Suprapubic skin (tissue), 3 donors: ENCODE data around the gene SIL1.

Experiments
- EP300 ChIP-seq: sonication (generic); formaldehyde crosslinking; IDR thresholded peaks from one replicate; pipeline ENCODE4 v1.6.1; 2017; ENCODE audit warnings: antibody characterized with exemption
- POLR2A ChIP-seq, 2 donors: fragments of 450-650 bp; IDR thresholded peaks; one replicate each; pipeline ENCODE4 v1.6.1; 2017; ENCODE audit warnings: antibody characterized with exemption in 2 of 2, mild to moderate bottlenecking in 2 of 2, moderate library complexity in 2 of 2
- TF ChIP-seq, protein P1 (sequence below), 2 donors: fragments of 200-600 bp in 1 of 2; fragments of 450-650 bp in 1 of 2; sonication (generic) in 1 of 2; IDR thresholded peaks; one replicate each; pipeline ENCODE4 v1.5.1; 2016 to 2019; ENCODE audit warnings: antibody characterized with exemption in 2 of 2, mild to moderate bottlenecking in 1 of 2, moderate library complexity in 1 of 2

DNA sequence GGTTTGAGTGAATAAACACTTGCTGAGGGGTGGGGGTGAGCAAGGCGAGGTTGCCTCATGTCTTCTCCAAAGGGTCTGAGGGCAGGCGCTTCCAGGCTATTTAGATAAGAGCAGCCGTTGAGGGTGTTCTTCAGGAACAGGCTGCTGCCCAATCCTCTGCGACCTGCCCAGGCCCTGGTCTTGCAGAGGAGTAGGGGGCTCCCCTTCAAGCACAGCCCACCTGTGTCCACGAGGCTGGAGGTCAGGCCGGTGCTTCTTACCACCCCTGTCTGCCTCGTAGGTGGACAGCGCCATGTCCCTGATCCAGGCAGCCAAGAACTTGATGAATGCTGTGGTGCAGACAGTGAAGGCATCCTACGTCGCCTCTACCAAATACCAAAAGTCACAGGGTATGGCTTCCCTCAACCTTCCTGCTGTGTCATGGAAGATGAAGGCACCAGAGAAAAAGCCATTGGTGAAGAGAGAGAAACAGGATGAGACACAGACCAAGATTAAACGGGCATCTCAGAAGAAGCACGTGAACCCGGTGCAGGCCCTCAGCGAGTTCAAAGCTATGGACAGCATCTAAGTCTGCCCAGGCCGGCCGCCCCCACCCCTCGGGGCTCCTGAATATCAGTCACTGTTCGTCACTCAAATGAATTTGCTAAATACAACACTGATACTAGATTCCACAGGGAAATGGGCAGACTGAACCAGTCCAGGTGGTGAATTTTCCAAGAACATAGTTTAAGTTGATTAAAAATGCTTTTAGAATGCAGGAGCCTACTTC, 264.5 kb downstream of the SIL1 start:
- TF ChIP-seq POLR2A (IDR thresholded peaks at IDR 0.05) (no peak), EP300 (no peak)
- TF ChIP-seq, protein P1, sequence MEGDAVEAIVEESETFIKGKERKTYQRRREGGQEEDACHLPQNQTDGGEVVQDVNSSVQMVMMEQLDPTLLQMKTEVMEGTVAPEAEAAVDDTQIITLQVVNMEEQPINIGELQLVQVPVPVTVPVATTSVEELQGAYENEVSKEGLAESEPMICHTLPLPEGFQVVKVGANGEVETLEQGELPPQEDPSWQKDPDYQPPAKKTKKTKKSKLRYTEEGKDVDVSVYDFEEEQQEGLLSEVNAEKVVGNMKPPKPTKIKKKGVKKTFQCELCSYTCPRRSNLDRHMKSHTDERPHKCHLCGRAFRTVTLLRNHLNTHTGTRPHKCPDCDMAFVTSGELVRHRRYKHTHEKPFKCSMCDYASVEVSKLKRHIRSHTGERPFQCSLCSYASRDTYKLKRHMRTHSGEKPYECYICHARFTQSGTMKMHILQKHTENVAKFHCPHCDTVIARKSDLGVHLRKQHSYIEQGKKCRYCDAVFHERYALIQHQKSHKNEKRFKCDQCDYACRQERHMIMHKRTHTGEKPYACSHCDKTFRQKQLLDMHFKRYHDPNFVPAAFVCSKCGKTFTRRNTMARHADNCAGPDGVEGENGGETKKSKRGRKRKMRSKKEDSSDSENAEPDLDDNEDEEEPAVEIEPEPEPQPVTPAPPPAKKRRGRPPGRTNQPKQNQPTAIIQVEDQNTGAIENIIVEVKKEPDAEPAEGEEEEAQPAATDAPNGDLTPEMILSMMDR (IDR thresholded peaks at IDR 0.05) = no peak
